B cell (primary cell): ENCODE measurements around the gene POLG2. TPM values are rescaled to one million over a fixed set of nuclear protein-coding genes. Genes with fewer than 3 reads are reported as not detected.
"Not testable (repeated sequence)": the region's sequence is repeated elsewhere in the genome, so short reads cannot be mapped to it uniquely, and the experiment has no call there.

Source experiments
- ATAC-seq: fragments of 200-7000 bp; cut with Tn5 transposase; one replicate; pipeline ENCODE4 v1.10.0; 2021; ENCODE audit warnings: low read depth, mild to moderate bottlenecking, moderate number of reproducible peaks, moderate library complexity
- CTCF ChIA-PET: fragments of 350-600 bp; sonication (Branson Sonifier 250); formaldehyde crosslinking; loops from one replicate; lab custom pipeline; 2021; ENCODE audit warnings: antibody characterized with exemption, inconsistent platforms; lab: Charles Lee
- POLR2A ChIA-PET: fragments of 350-600 bp; sonication (Branson Sonifier 250); formaldehyde crosslinking; loops from one replicate; lab custom pipeline; 2021; ENCODE audit warnings: antibody characterized with exemption; lab: Charles Lee
- DNase-seq: peaks from one replicate; pipeline ENCODE4 v3.0.0; 2013
- H2AFZ ChIP-seq: 2 replicates; pipeline ENCODE4 v1.6.1; 2012; ENCODE audit warnings: mild to moderate bottlenecking, low read depth, low read length; ENCODE audit not compliant: insufficient read depth, poor library complexity, severe bottlenecking
- H3K27ac ChIP-seq, 2 donors: 1 replicate in 1 of 2; 2 replicates in 1 of 2; pipeline ENCODE4 v1.5.1; 2012 to 2013; ENCODE audit warnings: low read length in 2 of 2, mild to moderate bottlenecking in 2 of 2, moderate library complexity in 1 of 2
- H3K27me3 ChIP-seq, 4 experiments: fragments of 200-600 bp in 1 of 4; sonication (generic) in 1 of 4; replicated peaks in 1 of 4; 1 replicate in 2 of 4; 2 replicates in 2 of 4; pipeline versions ENCODE4 v1.6.1 to v1.7.0; 2013 to 2016; ENCODE audit warnings: low read length in 3 of 4, mild to moderate bottlenecking in 2 of 4, mixed read lengths in 1 of 4, moderate library complexity in 1 of 4; ENCODE audit not compliant: insufficient read depth in 4 of 4, control insufficient read depth in 3 of 4; ENCODE audit errors: control extremely low read depth in 1 of 4
- H3K36me3 ChIP-seq, 2 experiments: replicated peaks in 1 of 2; 1 replicate in 1 of 2; 2 replicates in 1 of 2; pipeline versions ENCODE4 v1.6.1 to v1.7.1; 2013; ENCODE audit warnings: low read length in 1 of 2; ENCODE audit not compliant: insufficient read depth in 2 of 2, control insufficient read depth in 1 of 2; ENCODE audit errors: control extremely low read depth in 1 of 2, extremely low read depth in 1 of 2
- H3K4me1 ChIP-seq, 2 donors: fragments of 200-600 bp in 1 of 2; sonication (generic) in 1 of 2; 1 replicate in 1 of 2; 2 replicates in 1 of 2; pipeline versions ENCODE4 v1.5.1 to v1.6.1; 2013 to 2017; ENCODE audit warnings: low read length in 2 of 2; ENCODE audit not compliant: control insufficient read depth in 2 of 2, insufficient read depth in 2 of 2
- H3K4me2 ChIP-seq: replicated peaks from 2 replicates; pipeline ENCODE3; 2012; ENCODE audit warnings: mild to moderate bottlenecking, low read depth, low read length; ENCODE audit not compliant: poor library complexity, severe bottlenecking
- H3K4me3 ChIP-seq, 5 experiments: fragments of 200-600 bp in 1 of 5; sonication (generic) in 1 of 5; 1 replicate in 3 of 5; 2 replicates in 2 of 5; pipeline versions ENCODE4 v1.5.1 to v1.7.0; 2011 to 2016; ENCODE audit warnings: low read length in 4 of 5, mild to moderate bottlenecking in 4 of 5, low read depth in 2 of 5, control low read depth in 1 of 5, moderate library complexity in 1 of 5; ENCODE audit not compliant: insufficient read depth in 1 of 5; ENCODE audit errors: control extremely low read depth in 1 of 5, extremely low read depth in 1 of 5
- H3K79me2 ChIP-seq: fragments of 200-600 bp; sonication (generic); one replicate; pipeline ENCODE4 v1.6.0; 2016; ENCODE audit warnings: low read length; ENCODE audit not compliant: control insufficient read depth, insufficient read depth
- H3K9ac ChIP-seq: fragments of 200-600 bp; sonication (generic); 2 replicates; pipeline ENCODE4 v1.6.1; 2017; ENCODE audit warnings: mild to moderate bottlenecking, low read length, moderate library complexity
- H3K9me3 ChIP-seq, 3 donors: one replicate each; pipeline versions ENCODE4 v1.6.1 to v1.7.1; 2013; ENCODE audit warnings: low read length in 2 of 3; ENCODE audit not compliant: control insufficient read depth in 2 of 3, insufficient read depth in 1 of 3; ENCODE audit errors: control extremely low read depth in 1 of 3
- H4K20me1 ChIP-seq: 2 replicates; pipeline ENCODE4 v1.6.0; 2012; ENCODE audit warnings: mild to moderate bottlenecking, low read length; ENCODE audit not compliant: insufficient read depth, control insufficient read depth, poor library complexity, severe bottlenecking
- H3K27ac Mint-ChIP-seq: one replicate; pipeline ENCODE4 v1.8.0; 2021; ENCODE audit warnings: mixed read lengths
- H3K27me3 Mint-ChIP-seq: one replicate; pipeline ENCODE4 v1.8.0; 2021; ENCODE audit warnings: mixed read lengths
- H3K4me1 Mint-ChIP-seq: one replicate; pipeline ENCODE4 v1.8.0; 2021; ENCODE audit warnings: mixed read lengths
- H3K4me3 Mint-ChIP-seq: one replicate; pipeline ENCODE4 v1.8.0; 2021; ENCODE audit warnings: mixed read lengths
- H3K9me3 Mint-ChIP-seq: one replicate; pipeline ENCODE4 v1.8.0; 2022; ENCODE audit warnings: mixed read lengths; ENCODE audit not compliant: insufficient read depth
- CTCF ChIP-seq: fragments of 200-600 bp; IDR thresholded peaks from one replicate; pipeline ENCODE4 v1.8.0; 2022; ENCODE audit warnings: antibody characterized with exemption, mild to moderate bottlenecking
- EZH2 ChIP-seq: IDR thresholded peaks from 2 replicates; pipeline ENCODE4 v1.6.1; 2012; ENCODE audit warnings: borderline replicate concordance, low read depth, mild to moderate bottlenecking, moderate library complexity, low read length; ENCODE audit not compliant: insufficient read depth, poor library complexity, severe bottlenecking
- WGBS: methylation state at CpG from one replicate; pipeline ENCODE4 v1.1.5; 2013; ENCODE audit warnings: missing lambda C conversion rate; ENCODE audit not compliant: insufficient coverage; 5-methylcytosine and 5-hydroxymethylcytosine counted together
- intact Hi-C: fragments of 100-400 bp; cut with micrococcal nuclease; formaldehyde crosslinking; loops from one replicate; pipeline ENCODE4 v1.10.0; 2022
- polyA plus RNA-seq: library from polyadenylated mRNA; depleted of rRNA; stranded (reverse); fragments of >200 nt; gene quantifications from 2 replicates; pipeline ENCODE4 v1.2.3, GENCODE V29; 2012
- total RNA-seq, 2 donors: library from RNA; stranded (reverse); fragments of 120-200 nt in 1 of 2; gene quantifications; 1 replicate in 1 of 2; 2 replicates in 1 of 2; pipeline versions ENCODE4 v1.2.3 to v1.2.4, GENCODE V29; 2013 to 2022

Gene POLG2
- total and polyA plus RNA-seq, 2 donors (not counting 1 experiment from before 2014, with no cell fraction given) = 26.9 to 74.5 TPM

DNA sequence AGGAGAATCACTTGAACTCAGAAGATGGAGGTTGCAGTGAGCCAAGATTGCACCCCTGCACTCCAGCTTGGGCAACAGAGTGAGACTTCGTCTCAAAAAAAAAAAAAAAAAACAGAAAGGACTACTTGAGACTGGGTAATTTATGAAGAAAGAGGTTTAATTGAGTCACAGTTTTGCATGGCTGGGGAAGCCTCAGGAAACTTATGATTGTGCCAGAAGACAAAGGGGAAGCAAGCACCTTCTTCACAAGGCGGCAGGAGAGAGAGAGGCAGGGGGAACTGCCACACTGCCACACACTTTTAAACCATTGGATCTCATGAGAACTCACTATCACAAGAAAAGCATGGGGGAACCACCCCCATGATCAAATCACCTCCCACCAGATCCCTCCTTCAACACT is 56.9 kb downstream of the POLG2 start:
- DNase-seq = no peak
- intact Hi-C loops = no loop called here
- Histone ChIP-seq H3K4me2 (no peak overlapping the region), H3K4me3 (no peak overlapping the region), H3K36me3 (no peaks in the 10 kb centered on the region), H3K27ac (no peak overlapping the region), H3K79me2 (no peaks in the 10 kb centered on the region), H3K27me3 (no peaks in the 10 kb centered on the region), H3K4me1 (peaks cover 22 to 24% of the 10 kb centered on the region in 2 donors), H4K20me1 (no peaks in the 10 kb centered on the region), H2AFZ (no peak overlapping the region), H3K9me3 (peaks cover 4 to 33% (median 28%) of the 10 kb centered on the region in 3 donors), H3K9ac (no peak overlapping the region)
- Mint-ChIP-seq H3K27ac (no peak overlapping the region), H3K4me1 (peaks cover 19% of the 10 kb centered on the region), H3K27me3 (no peaks in the 10 kb centered on the region), H3K4me3 (no peak overlapping the region), H3K9me3 (peaks cover 2% of the 10 kb centered on the region)
- POLR2A ChIA-PET = no interaction called here
- CTCF ChIA-PET = no interaction called here
- TF ChIP-seq CTCF (no peak), EZH2 (no peak)
- ATAC-seq = no peak
- no CpG with 5 or more reads among the region's 2 CpGs for WGBS

DNA sequence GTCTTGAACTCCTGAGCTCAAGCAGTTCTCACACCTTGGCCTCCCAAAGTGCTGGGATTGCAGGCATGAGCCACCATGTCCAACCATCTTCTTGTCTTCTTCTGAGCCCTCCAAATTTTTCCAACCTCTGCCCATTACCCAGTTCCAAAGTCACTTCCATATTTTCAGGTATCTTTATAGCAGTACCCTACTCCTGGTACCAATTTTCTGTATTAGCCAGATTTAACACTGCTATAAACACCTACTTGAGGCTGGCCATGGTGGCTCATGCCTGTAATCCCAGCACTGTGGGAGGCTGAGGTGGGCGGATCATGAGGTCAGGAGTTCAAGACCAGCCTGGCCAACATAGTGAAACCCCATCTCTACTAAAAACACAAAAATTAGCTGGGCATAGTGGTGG is 57.3 kb downstream of the POLG2 start:
- H3K9ac ChIP-seq, POLR2A ChIA-PET, ATAC-seq, DNase-seq, H3K9me3 Mint-ChIP-seq, H3K4me3 ChIP-seq, H3K36me3 ChIP-seq, H3K27ac ChIP-seq, H2AFZ ChIP-seq, intact Hi-C loops, H3K79me2 ChIP-seq, H3K4me3 Mint-ChIP-seq, H3K4me2 ChIP-seq, H3K27me3 ChIP-seq, H4K20me1 ChIP-seq, H3K27ac Mint-ChIP-seq, H3K27me3 Mint-ChIP-seq, CTCF ChIA-PET: not testable (repeated sequence)
- Histone ChIP-seq H3K9me3 (peaks cover 4 to 33% (median 28%) of the 10 kb centered on the region in 3 donors), H3K4me1 (peaks cover 22 to 24% of the 10 kb centered on the region in 2 donors)
- H3K4me1 Mint-ChIP-seq = peaks cover 19% of the 10 kb centered on the region
- no CpG with 5 or more reads among the region's 1 CpG for WGBS
